ENCODE results near the gene TGFB1.
"Not testable (repeated sequence)": the region's sequence is repeated elsewhere in the genome, so short reads cannot be mapped to it uniquely, and the experiment has no call there.

The TGFB1 gene

GRCh38 chr19:41362143-41362847, 8.6 kb upstream of the TGFB1 start:
- no peaks in the 10 kb centered on the region for H3K9me3 ChIP-seq (ENCODE audit: control insufficient read depth, insufficient read depth, low read length)
- H3K9ac ChIP-seq (ENCODE audit: low read depth, low read length) = no peak overlapping the region
- H3K4me1 ChIP-seq (ENCODE audit: insufficient read depth, low read length) = peaks cover 5% of the 10 kb centered on the region; the same call in 1 of the 2 replicates
- H3K36me3 ChIP-seq (ENCODE audit: insufficient read depth, low read length) = no peaks in the 10 kb centered on the region

- no peak overlapping the region for H3K9ac ChIP-seq (ENCODE audit: low read depth, low read length)
- no peaks in the 10 kb centered on the region for H3K36me3 ChIP-seq (ENCODE audit: insufficient read depth, low read length)
- H3K9me3 ChIP-seq (ENCODE audit: control insufficient read depth, insufficient read depth, low read length) = no peaks in the 10 kb centered on the region
- H3K4me1 ChIP-seq (ENCODE audit: insufficient read depth, low read length) = peaks cover 9% of the 10 kb centered on the region; the same call in 1 of the 2 replicates
These were observed 6.0 kb upstream of the TGFB1 start for GRCh38 chr19:41359741-41360140.

DNA sequence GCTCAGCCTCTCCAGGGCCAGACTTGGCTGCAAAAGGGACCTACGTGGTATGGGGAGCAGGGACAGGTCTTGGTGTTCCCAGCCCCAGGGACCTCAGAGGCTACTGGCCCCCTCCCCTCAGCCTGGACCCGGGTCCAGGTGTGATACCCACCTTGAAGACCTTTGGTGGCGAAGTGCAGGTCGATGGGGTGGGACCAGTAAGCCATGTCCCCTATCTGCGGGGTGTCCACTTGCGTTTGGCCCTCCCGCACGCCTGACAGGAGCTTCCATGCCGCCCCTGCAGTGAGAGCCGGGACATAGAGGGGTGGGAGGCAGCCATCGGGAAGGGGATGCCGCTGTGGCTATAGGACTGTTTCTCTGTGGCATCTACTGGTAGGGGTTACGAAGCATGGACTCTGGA, 4.0 kb upstream of the TGFB1 start:
- Histone ChIP-seq H3K4me1 (ENCODE audit: insufficient read depth, low read length) (peaks cover 9% of the 10 kb centered on the region; the same call in 1 of the 2 replicates), H3K9ac (ENCODE audit: low read depth, low read length) (no peak overlapping the region), H3K9me3 (ENCODE audit: control insufficient read depth, insufficient read depth, low read length) (no peaks in the 10 kb centered on the region), H3K36me3 (ENCODE audit: insufficient read depth, low read length) (no peaks in the 10 kb centered on the region)

DNA sequence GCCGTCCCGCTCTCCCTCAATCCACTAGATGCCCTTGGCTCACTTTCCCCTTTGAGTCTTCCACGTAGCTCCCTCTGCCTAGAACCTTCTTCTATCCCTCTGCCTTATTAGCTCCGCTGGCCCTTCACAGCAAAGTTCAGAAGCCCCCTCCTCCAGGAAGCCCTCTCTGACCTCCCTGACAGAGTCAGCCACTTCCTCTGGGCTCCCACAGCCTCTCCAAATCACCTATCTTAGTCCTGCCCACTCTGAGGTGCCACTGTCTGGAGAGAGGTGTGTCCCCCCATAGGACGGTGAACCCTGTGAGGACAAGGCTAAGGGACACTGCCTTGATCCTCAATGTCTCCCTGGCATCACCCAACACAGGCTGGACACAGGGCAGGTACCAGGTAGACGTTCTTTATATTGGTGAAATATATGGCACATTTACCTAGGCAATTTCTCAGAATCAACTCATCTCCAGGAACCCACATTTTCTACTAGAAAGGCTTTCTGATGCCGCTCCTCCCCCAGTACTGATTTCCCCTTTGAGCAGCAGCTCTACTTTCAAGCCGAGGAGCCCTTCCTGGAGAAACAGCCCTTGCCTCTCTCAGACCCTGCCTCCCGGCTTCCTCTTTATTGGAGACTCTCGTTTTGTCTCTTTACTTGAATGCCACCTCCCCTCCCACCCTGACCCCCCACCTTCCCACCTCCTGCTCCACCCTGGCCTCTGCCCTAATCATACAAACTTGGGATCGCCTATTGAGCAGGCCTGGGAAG, 3.4 kb upstream of the TGFB1 start:
- Histone ChIP-seq H3K9me3 (ENCODE audit: control insufficient read depth, insufficient read depth, low read length) (no peaks in the 10 kb centered on the region), H3K9ac (ENCODE audit: low read depth, low read length) (no peak overlapping the region), H3K36me3 (ENCODE audit: insufficient read depth, low read length) (no peaks in the 10 kb centered on the region), H3K4me1 (ENCODE audit: insufficient read depth, low read length) (peaks cover 9% of the 10 kb centered on the region; the same call in 1 of the 2 replicates)

DNA sequence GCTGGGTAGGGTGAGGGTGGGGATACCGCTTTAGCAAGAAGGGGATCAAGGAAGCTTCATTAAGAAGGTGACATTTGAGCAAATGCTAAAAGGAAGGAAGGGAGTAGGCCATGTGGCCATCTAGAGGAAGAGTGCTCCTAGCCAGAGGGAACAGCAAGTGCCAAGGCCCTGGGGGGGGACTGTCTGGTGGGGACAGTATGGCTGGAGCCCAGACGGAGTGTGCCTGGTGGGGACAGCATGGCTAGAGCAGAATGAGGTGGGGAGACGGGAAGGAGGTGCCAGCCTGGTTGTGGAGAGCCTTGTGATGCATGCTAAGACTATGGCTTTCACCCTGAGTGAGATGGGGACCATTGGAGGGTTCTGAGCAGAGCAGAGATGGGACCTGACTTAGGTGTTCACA, 2.1 kb upstream of the TGFB1 start:
- H3K9ac ChIP-seq (ENCODE audit: low read depth, low read length) = no peak overlapping the region
- no peaks in the 10 kb centered on the region for H3K9me3 ChIP-seq (ENCODE audit: control insufficient read depth, insufficient read depth, low read length)
- H3K4me1 ChIP-seq (ENCODE audit: insufficient read depth, low read length) = peaks cover 9% of the 10 kb centered on the region; the same call in 1 of the 2 replicates
- H3K36me3 ChIP-seq (ENCODE audit: insufficient read depth, low read length) = no peaks in the 10 kb centered on the region

- H3K9me3 ChIP-seq (ENCODE audit: control insufficient read depth, insufficient read depth, low read length) = no peaks in the 10 kb centered on the region
- peaks cover 9% of the 10 kb centered on the region; the same call in 1 of the 2 replicates for H3K4me1 ChIP-seq (ENCODE audit: insufficient read depth, low read length)
- H3K36me3 ChIP-seq (ENCODE audit: insufficient read depth, low read length) = no peaks in the 10 kb centered on the region
- no peak overlapping the region for H3K9ac ChIP-seq (ENCODE audit: low read depth, low read length)
These were observed 1.3 kb upstream of the TGFB1 start for GRCh38 chr19:41355035-41355434.

GRCh38 chr19:41354343-41354953, 726 bp upstream of the TGFB1 start:
- peaks cover 9% of the 10 kb centered on the region; the same call in 1 of the 2 replicates for H3K4me1 ChIP-seq (ENCODE audit: insufficient read depth, low read length)
- H3K36me3 ChIP-seq (ENCODE audit: insufficient read depth, low read length) = no peaks in the 10 kb centered on the region
- H3K9ac ChIP-seq (ENCODE audit: low read depth, low read length) = peak overlapping the region; percentile 61; the same call in 1 of the 2 replicates
- no peaks in the 10 kb centered on the region for H3K9me3 ChIP-seq (ENCODE audit: control insufficient read depth, insufficient read depth, low read length)

GRCh38 chr19:41352609-41353465, 885 bp downstream of the TGFB1 start:
- H3K9ac ChIP-seq (ENCODE audit: low read depth, low read length) = peak overlapping the region; percentile 61
- no peaks in the 10 kb centered on the region for H3K9me3 ChIP-seq (ENCODE audit: control insufficient read depth, insufficient read depth, low read length)
- no peaks in the 10 kb centered on the region for H3K36me3 ChIP-seq (ENCODE audit: insufficient read depth, low read length)
- peaks cover 9% of the 10 kb centered on the region; the same call in 1 of the 2 replicates for H3K4me1 ChIP-seq (ENCODE audit: insufficient read depth, low read length)

DNA sequence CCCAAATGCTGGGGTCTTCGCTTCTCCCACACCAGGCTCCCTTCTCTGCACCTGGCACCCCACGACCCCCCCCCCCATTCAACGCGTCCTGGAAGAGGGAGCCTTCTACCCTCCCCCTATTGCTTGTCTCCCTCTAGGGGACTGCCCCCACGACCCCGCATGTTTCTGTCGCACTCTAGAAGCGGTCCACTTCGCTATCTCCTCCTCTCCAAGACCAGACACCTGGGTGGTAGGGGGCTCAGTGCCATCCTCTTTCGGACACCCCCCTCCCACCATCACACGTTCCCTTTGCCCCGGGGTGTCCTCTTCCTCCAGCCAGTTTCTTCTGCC, 1.5 kb downstream of the TGFB1 start:
- Histone ChIP-seq H3K9ac (ENCODE audit: low read depth, low read length) (peak overlapping the region; percentile 61; the same call in 1 of the 2 replicates), H3K4me1 (ENCODE audit: insufficient read depth, low read length) (peaks cover 8% of the 10 kb centered on the region; the same call in 1 of the 2 replicates), H3K36me3 (ENCODE audit: insufficient read depth, low read length) (no peaks in the 10 kb centered on the region), H3K9me3 (ENCODE audit: control insufficient read depth, insufficient read depth, low read length) (no peaks in the 10 kb centered on the region)

GRCh38 chr19:41351339-41352245, 2.1 kb downstream of the TGFB1 start:
- Histone ChIP-seq H3K9ac (ENCODE audit: low read depth, low read length) (peak overlapping the region; percentile 61), H3K9me3 (ENCODE audit: control insufficient read depth, insufficient read depth, low read length) (no peaks in the 10 kb centered on the region), H3K36me3 (ENCODE audit: insufficient read depth, low read length) (no peaks in the 10 kb centered on the region), H3K4me1 (ENCODE audit: insufficient read depth, low read length) (peaks cover 5% of the 10 kb centered on the region; the same call in 1 of the 2 replicates)

DNA sequence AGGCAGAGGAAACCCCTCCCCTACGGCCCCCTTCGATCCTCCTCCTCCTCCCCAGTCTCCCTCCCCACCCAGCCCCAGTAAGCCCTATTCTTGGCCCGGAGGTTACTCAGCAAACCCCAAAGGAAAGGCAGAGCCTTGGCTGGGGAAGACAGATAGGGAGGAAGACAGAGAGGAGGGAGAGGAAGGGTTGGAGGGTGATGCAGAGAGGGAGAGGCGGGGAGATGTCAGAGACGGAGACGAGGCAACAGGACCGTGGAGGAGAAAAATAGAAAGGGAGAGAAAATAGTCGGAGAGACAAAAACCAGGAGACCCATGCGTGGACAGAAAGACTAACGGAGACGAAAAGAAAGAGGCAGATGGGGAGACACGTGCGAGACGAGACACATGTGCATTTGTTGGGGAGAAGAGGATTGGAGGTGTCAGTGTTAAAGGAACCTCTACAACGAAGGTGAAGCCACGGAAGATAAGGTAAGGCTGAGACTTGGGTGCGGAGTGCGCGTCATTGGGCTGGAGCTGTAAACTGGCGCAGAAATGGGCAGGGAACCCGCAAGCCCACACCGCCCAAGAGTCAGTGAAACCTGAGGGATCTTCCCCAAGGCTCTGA, 2.9 kb downstream of the TGFB1 start:
- no peaks in the 10 kb centered on the region for H3K9me3 ChIP-seq (ENCODE audit: control insufficient read depth, insufficient read depth, low read length)
- peak overlapping the region; percentile 61; the same call in 1 of the 2 replicates for H3K9ac ChIP-seq (ENCODE audit: low read depth, low read length)
- no peaks in the 10 kb centered on the region; the same call in 1 of the 2 replicates for H3K36me3 ChIP-seq (ENCODE audit: insufficient read depth, low read length)
- H3K4me1 ChIP-seq (ENCODE audit: insufficient read depth, low read length) = peaks cover 5% of the 10 kb centered on the region; the same call in 1 of the 2 replicates

- H3K36me3 ChIP-seq (ENCODE audit: insufficient read depth, low read length); H3K9ac ChIP-seq (ENCODE audit: low read depth, low read length); H3K9me3 ChIP-seq (ENCODE audit: control insufficient read depth, insufficient read depth, low read length); H3K4me1 ChIP-seq (ENCODE audit: insufficient read depth, low read length): not testable (repeated sequence)
These were observed 6.8 kb downstream of the TGFB1 start for GRCh38 chr19:41346916-41347315.

GRCh38 chr19:41344162-41344561, 9.6 kb downstream of the TGFB1 start:
- Histone ChIP-seq H3K9me3 (ENCODE audit: control insufficient read depth, insufficient read depth, low read length) (no peaks in the 10 kb centered on the region), H3K4me1 (ENCODE audit: insufficient read depth, low read length) (no peaks in the 10 kb centered on the region), H3K36me3 (ENCODE audit: insufficient read depth, low read length) (no peaks in the 10 kb centered on the region; the same call in none of the 2 replicates), H3K9ac (ENCODE audit: low read depth, low read length) (no peak overlapping the region)
